AG10803 (cell line): ENCODE data around the gene TSPAN12.

ENCODE experiments used
- DNase-seq: peaks from one replicate; pipeline ENCODE4 v3.0.0; 2010; ENCODE audit warnings: low read depth
- H3K4me3 ChIP-seq: 2 replicates; pipeline ENCODE4 v1.5.1; 2011; ENCODE audit warnings: mild to moderate bottlenecking, low read length, control low read depth
- CTCF ChIP-seq: conservative IDR thresholded peaks from 2 replicates; pipeline ENCODE4 v1.5.1; 2011; ENCODE audit warnings: mild to moderate bottlenecking, low read length, control low read depth, inconsistent platforms

The TSPAN12 gene

GRCh38 chr7:120819861-120820260, 38.1 kb downstream of the TSPAN12 start:
- no peak for DNase-seq
- no peak for TF ChIP-seq CTCF
- H3K4me3 ChIP-seq = no peak overlapping the region

GRCh38 chr7:120817851-120818250, 40.1 kb downstream of the TSPAN12 start:
- TF ChIP-seq CTCF = no peak
- DNase-seq = no peak
- H3K4me3 ChIP-seq = no peak overlapping the region

GRCh38 chr7:120814253-120814939, 43.5 kb downstream of the TSPAN12 start:
- DNase-seq = no peak
- no peak overlapping the region for H3K4me3 ChIP-seq
- no peak for TF ChIP-seq CTCF

DNA sequence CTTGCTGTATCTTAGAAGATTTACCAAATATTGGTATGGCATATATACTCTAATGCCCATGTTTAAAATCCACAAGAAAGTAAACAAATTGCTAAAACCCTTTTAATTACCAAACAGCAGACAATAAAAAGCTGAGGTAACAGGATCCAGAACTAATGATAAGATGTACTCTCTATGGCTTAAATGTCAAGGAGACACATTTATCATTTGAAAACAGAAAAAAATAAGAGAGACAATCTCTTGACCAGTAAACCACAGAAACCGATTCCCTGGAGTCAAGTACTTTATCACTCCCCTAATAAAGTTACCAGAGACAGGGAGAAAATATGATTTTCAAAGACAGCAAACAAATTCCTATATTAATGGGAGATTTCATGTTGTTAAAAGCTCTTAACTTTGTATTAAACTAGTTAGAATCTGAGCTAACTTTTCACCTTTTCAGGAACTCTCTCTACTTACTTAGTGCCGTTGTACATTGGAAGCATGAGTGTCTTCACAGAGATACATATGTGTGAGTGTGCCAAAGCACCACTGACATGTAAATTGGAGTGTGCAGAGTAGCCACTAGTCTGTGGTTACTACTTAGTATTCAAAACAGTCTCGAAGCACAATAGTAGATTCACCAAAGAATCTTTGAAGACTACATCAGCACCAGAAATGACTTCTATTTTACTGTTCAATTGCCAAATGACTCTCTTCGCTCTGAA, 44.2 kb downstream of the TSPAN12 start:
- TF ChIP-seq CTCF = no peak
- H3K4me3 ChIP-seq = no peak overlapping the region
- DNase-seq = no peak

- no peak for DNase-seq
- no peak for TF ChIP-seq CTCF
- no peak overlapping the region for H3K4me3 ChIP-seq
Observed at GRCh38 chr7:120813089-120813488, 44.9 kb downstream of the TSPAN12 start.

DNA sequence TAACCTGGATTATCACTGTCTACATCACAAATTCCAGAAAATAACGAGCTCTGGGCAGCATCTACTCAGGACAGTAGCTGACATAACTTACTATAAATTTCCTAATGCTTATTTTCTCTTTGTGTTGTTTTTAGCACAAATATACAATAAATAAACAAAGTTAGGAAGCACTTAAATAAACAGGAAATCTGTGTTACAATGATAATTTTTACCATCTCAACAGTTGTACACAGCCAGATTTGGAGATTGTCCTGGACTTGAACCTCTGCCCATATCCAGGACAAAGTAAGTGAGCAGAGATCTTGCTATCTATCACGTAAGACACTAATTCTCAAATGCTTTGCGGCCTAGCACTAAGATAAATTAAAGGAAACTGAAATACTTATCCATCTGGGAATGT, 48.7 kb downstream of the TSPAN12 start:
- H3K4me3 ChIP-seq = no peak overlapping the region
- DNase-seq = no peak
- no peak for TF ChIP-seq CTCF

DNA sequence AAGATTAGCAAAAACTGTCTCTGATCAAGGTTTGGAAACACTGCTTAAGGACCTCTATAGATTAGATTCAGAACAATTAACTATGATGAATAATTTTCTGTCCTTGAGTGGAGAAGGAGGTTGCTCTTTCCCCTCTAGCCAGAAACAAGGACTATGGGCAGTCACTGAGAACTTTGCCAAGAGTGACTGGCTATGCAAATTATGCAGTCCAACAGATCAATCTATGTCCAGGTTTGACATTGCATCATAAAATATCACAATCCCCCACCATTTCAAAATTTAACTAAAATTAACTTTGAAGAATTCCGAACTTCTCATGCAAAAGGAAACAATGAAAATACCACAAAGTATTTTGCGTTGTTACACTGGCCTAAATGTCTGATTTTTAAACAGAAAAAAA, 50.6 kb downstream of the TSPAN12 start:
- no peak for DNase-seq
- H3K4me3 ChIP-seq = no peak overlapping the region
- no peak for TF ChIP-seq CTCF
